Gastroesophageal sphincter (tissue), 4 donors: ENCODE data around the gene PRR19. TPM values are rescaled to one million over a fixed set of nuclear protein-coding genes. Genes with fewer than 3 reads are reported as not detected.
"Not testable (repeated sequence)": the region's sequence is repeated elsewhere in the genome, so short reads cannot be mapped to it uniquely, and the experiment has no call there.

ENCODE experiments used
- ATAC-seq: fragments of 150-250 bp; one replicate; pipeline ENCODE4 v1.9.1; 2016; ENCODE audit warnings: mild to moderate bottlenecking, moderate library complexity
- H3K27ac ChIP-seq, 4 donors: fragments of 200-600 bp; sonication (generic) in 3 of 4; 1 replicate in 3 of 4; 2 replicates in 1 of 4; pipeline ENCODE4 v1.5.1; 2016 to 2019
- H3K27me3 ChIP-seq: fragments of 200-600 bp; sonication (generic); one replicate; pipeline ENCODE4 v1.5.1; 2019
- H3K36me3 ChIP-seq, 2 donors: fragments of 200-600 bp; sonication (generic); one replicate each; pipeline ENCODE4 v1.5.1; 2019; ENCODE audit warnings: control low read depth in 1 of 2
- H3K4me1 ChIP-seq, 3 donors: fragments of 200-600 bp; sonication (generic); 1 replicate in 2 of 3; 2 replicates in 1 of 3; pipeline ENCODE4 v1.5.1; 2016 to 2019; ENCODE audit warnings: control low read depth in 2 of 3
- H3K4me3 ChIP-seq, 2 donors: fragments of 200-600 bp; sonication (generic); one replicate each; pipeline ENCODE4 v1.5.1; 2019; ENCODE audit warnings: mild to moderate bottlenecking in 1 of 2, moderate library complexity in 1 of 2
- H3K9me3 ChIP-seq, 3 donors: fragments of 200-600 bp; sonication (generic); one replicate each; pipeline ENCODE4 v1.5.1; 2017 to 2019; ENCODE audit warnings: control low read depth in 2 of 3
- EP300 ChIP-seq: sonication (generic); formaldehyde crosslinking; IDR thresholded peaks from one replicate; pipeline ENCODE4 v1.6.1; 2017; ENCODE audit warnings: antibody characterized with exemption, mild to moderate bottlenecking
- POLR2A ChIP-seq, 2 donors: fragments of 450-650 bp; IDR thresholded peaks; one replicate each; pipeline ENCODE4 v1.6.1; 2017; ENCODE audit warnings: antibody characterized with exemption in 2 of 2, mild to moderate bottlenecking in 2 of 2, moderate library complexity in 1 of 2
- POLR2AphosphoS5 ChIP-seq: sonication (generic); formaldehyde crosslinking; IDR thresholded peaks from one replicate; pipeline ENCODE4 v1.6.1; 2017; ENCODE audit warnings: antibody characterized with exemption
- WGBS, 2 donors: methylation state at CpG; one replicate each; pipeline ENCODE4 v1.1.5; 2018; ENCODE audit warnings: low coverage in 1 of 2; 5-methylcytosine and 5-hydroxymethylcytosine counted together
- total RNA-seq, 4 donors: library from RNA; depleted of rRNA; stranded (reverse); fragments of >200 nt; gene quantifications; one replicate each; pipeline ENCODE4 v1.1.0, GENCODE V29; 2016
- TF ChIP-seq, protein P1 (sequence below), 4 experiments: fragments of 200-600 bp in 2 of 4; fragments of 450-650 bp in 2 of 4; sonication (generic) in 1 of 4; IDR thresholded peaks; one replicate each; pipeline ENCODE4 v1.5.1; 2017 to 2019; ENCODE audit warnings: antibody characterized with exemption in 4 of 4, mild to moderate bottlenecking in 2 of 4, moderate library complexity in 2 of 4

PRR19 gene
- total RNA-seq, 4 donors from 2014 or later = 0.93 TPM; not detected in 3

DNA sequence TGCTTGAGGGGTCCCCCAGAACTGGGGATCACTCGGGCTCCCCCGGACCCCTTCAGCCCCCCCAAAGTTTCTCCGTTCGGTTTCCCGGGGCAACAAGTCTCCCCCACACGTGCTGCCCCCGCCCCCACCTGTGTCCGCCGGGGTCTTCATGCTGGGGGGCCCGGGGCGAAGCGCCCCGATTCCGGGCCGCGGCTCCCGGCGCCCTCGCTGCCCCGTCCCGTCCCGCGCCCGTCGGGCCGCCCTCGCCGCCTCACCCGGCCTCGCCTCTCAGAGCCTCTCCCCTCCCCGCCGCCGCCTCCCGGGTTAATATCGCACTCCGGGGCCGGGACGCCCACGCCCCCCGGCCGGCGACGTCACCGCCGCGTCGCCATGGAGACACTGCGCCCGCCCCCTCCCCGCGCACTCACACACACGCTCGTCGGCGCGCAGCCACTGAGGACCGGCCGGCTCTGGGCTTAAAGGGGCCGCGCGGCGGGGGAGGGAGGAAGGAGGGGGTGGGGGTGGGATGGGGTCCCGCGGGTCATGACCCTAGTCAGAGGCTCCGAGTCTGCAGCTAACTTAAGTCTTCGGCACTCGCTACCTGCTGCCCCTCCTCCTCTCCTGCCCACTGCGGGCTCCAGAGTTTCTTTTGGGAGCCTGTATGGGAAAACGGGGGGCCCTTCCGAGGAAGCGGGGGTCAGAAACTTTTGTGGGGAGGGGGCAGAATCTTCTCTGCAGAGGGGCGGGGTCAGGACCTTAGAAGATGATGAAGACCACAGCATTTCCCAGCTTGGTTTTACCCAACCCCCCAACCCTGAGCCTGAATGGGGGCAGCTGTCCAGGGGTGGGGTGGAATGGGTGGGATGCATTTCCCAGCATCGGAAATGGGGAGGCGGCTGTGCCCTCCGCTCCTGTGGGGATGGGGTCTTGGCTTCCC, 46.8 kb upstream of the PRR19 start, which contains the start of gene ERF:
Gene ERF, minus strand, starts transcription at position 279 of the 916 bp plus-strand sequence. Its CDS starts 129 bp downstream, at position 150.
- ATAC-seq = peak; percentile 84
- Histone ChIP-seq H3K27ac (peak within 1 kb of the TSS; percentile 95 to 98 (median 98)), H3K4me1 (peaks cover 0 to 55% (median 34%) of the 10 kb centered on the region in 3 donors), H3K36me3 (no peaks in the 10 kb centered on the region), H3K9me3 (no peaks in the 10 kb centered on the region), H3K4me3 (peak within 1 kb of the TSS; percentile 72 to 87), H3K27me3 (no peaks in the 10 kb centered on the region)
- TF ChIP-seq, protein P1, sequence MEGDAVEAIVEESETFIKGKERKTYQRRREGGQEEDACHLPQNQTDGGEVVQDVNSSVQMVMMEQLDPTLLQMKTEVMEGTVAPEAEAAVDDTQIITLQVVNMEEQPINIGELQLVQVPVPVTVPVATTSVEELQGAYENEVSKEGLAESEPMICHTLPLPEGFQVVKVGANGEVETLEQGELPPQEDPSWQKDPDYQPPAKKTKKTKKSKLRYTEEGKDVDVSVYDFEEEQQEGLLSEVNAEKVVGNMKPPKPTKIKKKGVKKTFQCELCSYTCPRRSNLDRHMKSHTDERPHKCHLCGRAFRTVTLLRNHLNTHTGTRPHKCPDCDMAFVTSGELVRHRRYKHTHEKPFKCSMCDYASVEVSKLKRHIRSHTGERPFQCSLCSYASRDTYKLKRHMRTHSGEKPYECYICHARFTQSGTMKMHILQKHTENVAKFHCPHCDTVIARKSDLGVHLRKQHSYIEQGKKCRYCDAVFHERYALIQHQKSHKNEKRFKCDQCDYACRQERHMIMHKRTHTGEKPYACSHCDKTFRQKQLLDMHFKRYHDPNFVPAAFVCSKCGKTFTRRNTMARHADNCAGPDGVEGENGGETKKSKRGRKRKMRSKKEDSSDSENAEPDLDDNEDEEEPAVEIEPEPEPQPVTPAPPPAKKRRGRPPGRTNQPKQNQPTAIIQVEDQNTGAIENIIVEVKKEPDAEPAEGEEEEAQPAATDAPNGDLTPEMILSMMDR (IDR thresholded peaks at IDR 0.05) = peak in 2 of 4 experiments; percentile 22 to 31
- TF ChIP-seq POLR2A (IDR thresholded peaks at IDR 0.05) (peak; percentile 98), EP300 (no peak), POLR2AphosphoS5 (peak; percentile 98)
- whole genome bisulfite sequencing, 2 donors = 0% methylated on average over 3 of the region's 75 CpGs; no CpG with 5 or more reads in 1 of the 2 donors

DNA sequence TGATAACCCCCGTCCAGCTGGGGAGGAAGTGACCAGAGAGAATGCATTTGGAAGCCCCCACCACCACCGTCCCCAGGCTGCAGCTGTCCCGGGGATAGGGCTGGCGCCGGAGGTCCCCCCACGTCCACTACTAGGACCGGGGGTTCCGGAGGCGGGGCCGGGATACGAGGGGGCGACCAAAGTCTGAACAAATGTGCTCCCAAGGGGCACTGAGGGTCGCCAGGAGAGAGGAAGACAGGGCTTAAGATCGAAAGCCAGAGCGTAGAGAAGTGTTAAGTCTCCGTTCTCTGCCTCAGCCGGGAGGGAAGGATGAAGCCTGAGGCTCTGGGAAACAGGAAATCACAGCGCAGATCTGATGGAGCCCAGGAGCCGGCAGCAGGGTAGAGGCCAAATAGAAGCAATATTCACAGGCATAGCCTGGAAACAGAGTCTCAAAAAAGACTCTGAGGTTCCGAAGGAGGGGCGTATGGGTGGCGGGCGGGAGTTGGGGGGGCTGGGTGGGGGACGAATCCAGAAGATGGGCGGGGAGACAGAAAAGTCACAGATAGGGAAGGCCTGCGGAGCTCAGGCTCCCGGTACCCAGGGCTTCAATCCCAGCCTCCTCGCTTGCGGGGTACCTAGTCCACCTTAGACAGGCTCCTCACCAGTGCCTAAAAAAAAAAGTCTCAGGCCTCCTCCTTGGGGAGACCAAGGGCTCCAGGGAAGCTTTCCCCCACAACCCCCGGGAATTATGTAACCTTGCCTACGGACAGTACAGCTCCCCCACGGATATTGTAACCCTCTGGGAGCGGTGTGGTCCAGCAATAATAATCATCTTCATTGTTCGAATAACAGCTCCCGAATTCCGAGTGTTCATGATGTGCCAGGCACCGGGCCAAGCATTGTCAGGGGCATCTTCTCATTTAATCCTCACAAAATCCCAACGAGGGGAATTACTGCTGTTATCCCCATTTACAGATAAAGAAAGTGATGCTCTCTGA, 45.9 kb upstream of the PRR19 start:
- peak; percentile 3 for ATAC-seq
- TF ChIP-seq POLR2A (IDR thresholded peaks at IDR 0.05) = peak in 1 of 2 donors; percentile 10
- TF ChIP-seq EP300 = no peak
- H3K9me3 ChIP-seq = no peaks in the 10 kb centered on the region

DNA sequence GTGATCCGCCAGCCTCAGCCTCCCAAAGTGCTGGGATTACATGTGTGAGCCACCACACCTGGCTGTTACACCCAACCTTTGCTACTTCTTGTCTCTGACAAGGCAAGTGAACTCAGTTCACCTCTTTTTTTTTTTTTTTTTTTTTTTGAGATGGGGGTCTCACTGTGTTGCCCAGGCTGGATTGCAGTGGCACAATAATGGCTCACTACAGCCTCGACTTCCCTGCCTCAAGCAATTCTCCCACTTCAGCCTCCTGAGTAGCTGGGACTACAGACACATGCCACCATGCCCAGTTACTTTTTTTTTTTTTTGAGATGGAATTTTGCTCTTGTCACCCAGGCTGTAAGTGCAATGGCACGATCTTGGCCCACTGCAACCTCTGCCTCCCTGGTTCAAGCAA, 44.1 kb upstream of the PRR19 start:
- 86 to 100% methylated on average over 1 to 3 of the region's 3 CpGs for WGBS, 2 donors
- H3K27ac ChIP-seq, H3K27me3 ChIP-seq, H3K9me3 ChIP-seq, H3K4me3 ChIP-seq, H3K36me3 ChIP-seq, ATAC-seq: not testable (repeated sequence)
- H3K4me1 ChIP-seq = peaks cover 0 to 28% (median 6%) of the 10 kb centered on the region in 3 donors

More for the DNA sequence above, 45.9 kb upstream of the PRR19 start:
- peaks cover 0 to 45% (median 24%) of the 10 kb centered on the region in 3 donors for H3K4me1 ChIP-seq
- 1 to 2% methylated on average over 9 to 18 of the region's 38 CpGs for WGBS, 2 donors
- H3K36me3 ChIP-seq = no peaks in the 10 kb centered on the region
- peak overlapping the region; percentile 95 to 98 (median 98) for H3K27ac ChIP-seq
- H3K4me3 ChIP-seq = peak overlapping the region; percentile 72 to 87
- no peaks in the 10 kb centered on the region for H3K27me3 ChIP-seq

DNA sequence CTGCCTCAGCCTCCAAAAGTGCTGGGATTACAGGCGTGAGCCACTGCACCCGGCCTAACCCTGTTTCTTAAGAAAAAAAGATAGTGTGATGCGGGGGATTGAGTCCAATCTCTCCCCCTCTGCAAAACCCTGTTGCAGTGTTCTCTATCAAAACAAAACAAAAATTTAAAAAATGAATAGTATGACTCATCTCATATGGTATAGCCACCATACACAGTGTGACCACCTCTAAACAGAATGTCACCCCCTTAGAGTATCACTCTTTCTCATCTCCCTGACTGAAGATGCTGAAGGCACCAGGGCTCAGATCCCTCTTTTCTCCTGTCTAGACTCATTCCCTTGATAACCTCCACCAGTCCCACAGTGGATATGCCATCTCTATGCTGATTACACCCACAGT, 40.2 kb upstream of the PRR19 start:
- H3K27ac ChIP-seq = no peak overlapping the region
- 87% methylated on average over 3 of the region's 3 CpGs; no CpG with 5 or more reads in 1 of the 2 donors for WGBS, 2 donors
- no peak for TF ChIP-seq POLR2AphosphoS5
- TF ChIP-seq, protein P1 (IDR thresholded peaks at IDR 0.05) = no peak
- TF ChIP-seq EP300 = no peak
- no peak overlapping the region for H3K4me3 ChIP-seq
- H3K4me1 ChIP-seq = peaks cover 0 to 6% (median 0%) of the 10 kb centered on the region in 3 donors
- ATAC-seq = no peak
- no peaks in the 10 kb centered on the region for H3K27me3 ChIP-seq
- H3K9me3 ChIP-seq = no peaks in the 10 kb centered on the region
- no peaks in the 10 kb centered on the region for H3K36me3 ChIP-seq

DNA sequence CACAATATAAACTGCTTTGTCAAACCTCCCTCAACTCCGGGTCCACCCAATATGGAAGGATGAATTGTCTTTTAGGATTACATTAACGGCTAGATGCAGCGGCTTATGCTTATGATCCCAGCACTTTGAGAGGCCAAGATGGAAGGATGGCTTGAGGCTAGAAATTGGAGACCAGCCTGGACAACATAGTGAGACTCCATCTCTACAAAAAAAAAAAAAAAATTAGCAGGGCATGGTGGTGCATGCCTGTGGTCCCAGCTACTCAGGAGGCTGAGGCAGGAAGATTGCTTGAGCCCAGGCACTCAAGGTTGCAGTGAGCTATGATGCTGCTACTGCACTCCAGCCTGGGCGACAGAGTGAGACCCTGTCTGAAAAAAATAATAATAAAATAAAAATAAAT, 35.8 kb upstream of the PRR19 start:
- 85 to 87% methylated on average over 4 of the region's 4 CpGs for WGBS, 2 donors
- H3K9me3 ChIP-seq, ATAC-seq, H3K27ac ChIP-seq, H3K27me3 ChIP-seq, H3K4me3 ChIP-seq, H3K36me3 ChIP-seq: not testable (repeated sequence)
- H3K4me1 ChIP-seq = peaks cover 0 to 22% (median 18%) of the 10 kb centered on the region in 3 donors

DNA sequence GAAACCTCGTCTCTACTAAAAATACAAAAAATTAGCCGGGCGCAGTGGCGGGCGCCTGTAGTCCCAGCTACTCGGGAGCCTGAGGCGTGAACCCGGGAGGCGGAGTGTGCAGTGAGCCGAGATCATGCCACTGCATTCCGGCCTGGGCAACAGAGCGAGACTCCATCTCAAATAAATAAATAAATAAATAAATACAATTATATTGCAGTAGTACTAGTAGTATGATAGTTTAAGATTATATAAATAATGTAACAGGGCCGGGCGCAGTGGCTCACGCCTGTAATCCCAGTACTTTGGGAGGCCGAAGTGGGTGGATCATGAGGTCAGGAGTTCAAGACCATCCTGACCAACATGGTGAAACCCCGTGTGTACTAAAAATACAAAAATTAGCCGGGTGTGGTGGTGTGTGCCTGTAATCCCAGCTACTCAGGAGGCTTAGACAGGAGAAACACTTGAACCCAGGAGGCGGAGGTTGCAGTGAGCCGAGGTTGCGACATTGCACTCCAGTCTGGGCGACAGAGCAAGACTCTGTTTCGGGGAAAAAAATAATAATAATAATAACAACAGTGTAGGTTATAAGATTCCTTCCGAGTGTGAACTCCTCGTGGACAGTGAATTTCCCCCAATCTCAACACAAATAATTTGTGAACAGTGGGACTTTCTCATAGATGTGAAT, 34.9 kb upstream of the PRR19 start:
- not testable (repeated sequence) for H3K9me3 ChIP-seq, H3K27me3 ChIP-seq, H3K36me3 ChIP-seq, H3K4me3 ChIP-seq, ATAC-seq
- H3K27ac ChIP-seq = peak overlapping the region in 2 of 4 donors; percentile 95 to 99
- WGBS, 2 donors = 88 to 90% methylated on average over 10 to 20 of the region's 25 CpGs
- H3K4me1 ChIP-seq = peaks cover 0 to 32% (median 23%) of the 10 kb centered on the region in 3 donors
